Transverse colon (tissue), 4 donors: Measurements from ENCODE around the gene IL18BP. TPM values are rescaled to one million over a fixed set of nuclear protein-coding genes. Genes with fewer than 3 reads are reported as not detected.
A peak's percentile ranks its signal among the peaks of the same experiment; 100 is the strongest.

ENCODE experiments used
- DNase-seq: peaks from one replicate; pipeline ENCODE4 v3.0.0-alpha.2; 2019
- H3K27ac ChIP-seq, 4 donors: fragments of 200-600 bp; sonication (generic); 2 replicates each; pipeline ENCODE4 v1.5.1; 2016 to 2018; ENCODE audit warnings: inconsistent platforms in 4 of 4
- H3K27me3 ChIP-seq: fragments of 200-600 bp; sonication (generic); 2 replicates; pipeline ENCODE4 v1.5.1; 2017; ENCODE audit warnings: inconsistent platforms
- H3K36me3 ChIP-seq, 4 donors: fragments of 200-600 bp; sonication (generic); 2 replicates each; pipeline ENCODE4 v1.5.1; 2017 to 2019; ENCODE audit warnings: inconsistent platforms in 4 of 4
- H3K4me1 ChIP-seq, 4 donors: fragments of 200-600 bp; sonication (generic); 2 replicates each; pipeline ENCODE4 v1.5.1; 2017 to 2020; ENCODE audit warnings: inconsistent platforms in 4 of 4
- H3K4me3 ChIP-seq, 4 donors: fragments of 200-600 bp; sonication (generic); 1 replicate in 1 of 4; 2 replicates in 3 of 4; pipeline versions ENCODE4 v1.5.1 to v1.6.1; 2017 to 2019; ENCODE audit warnings: inconsistent platforms in 4 of 4
- H3K9me3 ChIP-seq, 2 donors: fragments of 200-600 bp; sonication (generic); 2 replicates each; pipeline ENCODE4 v1.5.1; 2017 to 2019; ENCODE audit warnings: inconsistent platforms in 2 of 2
- CTCF ChIP-seq, 5 experiments: fragments of 200-600 bp in 3 of 5; fragments of 450-650 bp in 2 of 5; sonication (generic) in 3 of 5; IDR thresholded peaks; 1 replicate in 2 of 5; 2 replicates in 3 of 5; pipeline ENCODE4 v1.5.1; 2016 to 2017; ENCODE audit warnings: antibody characterized with exemption in 5 of 5, inconsistent platforms in 3 of 5, mild to moderate bottlenecking in 2 of 5, moderate library complexity in 1 of 5
- EP300 ChIP-seq: sonication (generic); formaldehyde crosslinking; IDR thresholded peaks from one replicate; pipeline ENCODE4 v1.6.1; 2017; ENCODE audit warnings: antibody characterized with exemption, low read depth
- POLR2A ChIP-seq: fragments of 450-650 bp; IDR thresholded peaks from one replicate; pipeline ENCODE4 v1.6.1; 2016; ENCODE audit warnings: antibody characterized with exemption, mild to moderate bottlenecking, moderate library complexity
- POLR2AphosphoS5 ChIP-seq, 3 donors: sonication (generic); formaldehyde crosslinking; IDR thresholded peaks; one replicate each; pipeline ENCODE4 v1.6.1; 2016; ENCODE audit warnings: antibody characterized with exemption in 3 of 3
- WGBS, 2 donors: methylation state at CpG; one replicate each; pipeline ENCODE4 v1.1.5; 2018; ENCODE audit warnings: low coverage in 1 of 2; 5-methylcytosine and 5-hydroxymethylcytosine counted together
- in situ Hi-C, 4 donors: fragments of 200-750 bp; cut with MboI; loops; one replicate each; pipeline versions ENCODE4 v1.15.0 to v1.15.1; 2017; ENCODE audit warnings: low sequenced_read_pairs in 3 of 4, low pct_ligation_motif_present in 1 of 4, low pct_unique_long_range_greater_than_20kb in 1 of 4
- intact Hi-C: fragments of 100-400 bp; cut with DNase I; formaldehyde crosslinking; loops from one replicate; pipeline ENCODE4 v1.15.1; 2023; ENCODE audit warnings: low total_unique reads
- total RNA-seq, 4 donors: library from RNA; depleted of rRNA; stranded (reverse); fragments of >200 nt; gene quantifications; one replicate each; pipeline ENCODE4 v1.1.0, GENCODE V29; 2016

Gene IL18BP
- total RNA-seq, 4 donors from 2014 or later = 7.4 to 29.9 (median 14.5) TPM

- DNase-seq = no peak
- Histone ChIP-seq H3K27ac (no peak overlapping the region), H3K36me3 (peaks cover 0 to 43% (median 25%) of the 10 kb centered on the region in 4 donors), H3K4me3 (no peak overlapping the region), H3K4me1 (peaks cover 4 to 26% (median 13%) of the 10 kb centered on the region in 4 donors), H3K9me3 (no peaks in the 10 kb centered on the region), H3K27me3 (no peaks in the 10 kb centered on the region)
- 63 to 70% methylated on average over 4 to 10 of the region's 10 CpGs for WGBS, 2 donors
- in situ Hi-C loops (no loop called here), intact Hi-C loops (no loop called here)
- TF ChIP-seq POLR2AphosphoS5 (IDR thresholded peaks at IDR 0.05) (peak in 1 of 3 donors; percentile 28), CTCF (IDR thresholded peaks at IDR 0.05) (no peak), POLR2A (peak; percentile 16), EP300 (no peak)
Observed at GRCh38 chr11:72001834-72002591, 3.3 kb downstream of the IL18BP start.

- no peak overlapping the region for H3K4me3 ChIP-seq
- intact Hi-C loops (no loop called here), in situ Hi-C loops (no loop called here)
- peaks cover 4 to 26% (median 13%) of the 10 kb centered on the region in 4 donors for H3K4me1 ChIP-seq
- DNase-seq = no peak
- no peaks in the 10 kb centered on the region for H3K27me3 ChIP-seq
- peaks cover 0 to 54% (median 31%) of the 10 kb centered on the region in 4 donors for H3K36me3 ChIP-seq
- no peak for TF ChIP-seq EP300
- TF ChIP-seq POLR2AphosphoS5 (IDR thresholded peaks at IDR 0.05) = no peak
- TF ChIP-seq POLR2A = no peak
- no peak for TF ChIP-seq CTCF (IDR thresholded peaks at IDR 0.05)
- WGBS, 2 donors = 56 to 81% methylated on average over 2 to 12 of the region's 12 CpGs
- no peak overlapping the region for H3K27ac ChIP-seq
- no peaks in the 10 kb centered on the region for H3K9me3 ChIP-seq
Observed at GRCh38 chr11:72002841-72003775, 4.4 kb downstream of the IL18BP start.

GRCh38 chr11:72003776-72004171 lies 5.1 kb downstream of the IL18BP start:
- no peak for DNase-seq
- Histone ChIP-seq H3K27me3 (no peaks in the 10 kb centered on the region), H3K4me3 (no peak overlapping the region), H3K36me3 (peaks cover 0 to 60% (median 36%) of the 10 kb centered on the region in 4 donors), H3K4me1 (peaks cover 4 to 21% (median 13%) of the 10 kb centered on the region in 4 donors), H3K9me3 (no peaks in the 10 kb centered on the region), H3K27ac (no peak overlapping the region)
- in situ Hi-C loops (no loop called here), intact Hi-C loops (no loop called here)
- WGBS, 2 donors = 88% methylated on average over 20 of the region's 20 CpGs; no CpG with 5 or more reads in 1 of the 2 donors
- TF ChIP-seq POLR2AphosphoS5 (IDR thresholded peaks at IDR 0.05) (no peak), CTCF (IDR thresholded peaks at IDR 0.05) (no peak), POLR2A (no peak), EP300 (no peak)
